ENCODE results near the gene MTHFD1L.

Gene MTHFD1L

DNA sequence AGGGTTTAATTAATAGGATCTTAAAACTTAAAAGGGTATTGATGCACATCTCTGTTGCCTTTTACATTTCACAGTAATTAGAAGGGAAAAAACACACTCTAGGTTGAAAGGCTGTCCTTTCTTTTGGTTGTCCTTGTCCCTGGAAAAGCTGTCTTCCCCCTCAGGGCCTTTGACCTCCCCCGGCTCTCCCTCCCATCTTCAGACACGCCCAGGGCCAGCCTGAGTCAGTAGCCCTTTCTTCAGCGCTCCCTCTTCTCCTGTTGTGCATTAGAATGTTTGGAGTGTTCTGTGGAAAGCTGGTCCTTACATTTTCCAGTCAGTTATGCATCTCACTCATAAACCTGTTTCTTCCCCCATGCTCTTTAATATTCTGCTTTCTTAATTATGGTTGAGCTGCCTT lies 157.0 kb downstream of the MTHFD1L start:
- H3K4me1 ChIP-seq (ENCODE audit: control insufficient read depth, low read length), result no peaks in the 10 kb centered on the region
- no peaks in the 10 kb centered on the region for H4K20me1 ChIP-seq (ENCODE audit: control insufficient read depth, insufficient read depth, low read depth, low read length)
- peaks cover 61% of the 10 kb centered on the region for H3K36me3 ChIP-seq (ENCODE audit: control insufficient read depth, low read length)
- no peaks in the 10 kb centered on the region for H3K9me3 ChIP-seq (ENCODE audit: control insufficient read depth, insufficient read depth, low read length)
- H3K4me3 ChIP-seq (ENCODE audit: low read length), result no peak overlapping the region
- H3K9me2 ChIP-seq (replicated peaks; ENCODE audit: control insufficient read depth, low read length), result no peaks in the 10 kb centered on the region
- H3K79me2 ChIP-seq (ENCODE audit: control insufficient read depth, low read length), result no peaks in the 10 kb centered on the region
- H3K27me3 ChIP-seq (ENCODE audit: control insufficient read depth, low read length), result no peaks in the 10 kb centered on the region
- no peaks in the 10 kb centered on the region for H3F3A ChIP-seq (ENCODE audit: control insufficient read depth, insufficient read depth)
- no peak overlapping the region for H3K27ac ChIP-seq (ENCODE audit: low read depth, low read length)
- no peak overlapping the region for H3K4me2 ChIP-seq (ENCODE audit: low read length)
- TF ChIP-seq EZH2phosphoT487 (IDR thresholded peaks at IDR 0.05; ENCODE audit: borderline replicate concordance, low read length), result no peak
- TF ChIP-seq, protein P1, sequence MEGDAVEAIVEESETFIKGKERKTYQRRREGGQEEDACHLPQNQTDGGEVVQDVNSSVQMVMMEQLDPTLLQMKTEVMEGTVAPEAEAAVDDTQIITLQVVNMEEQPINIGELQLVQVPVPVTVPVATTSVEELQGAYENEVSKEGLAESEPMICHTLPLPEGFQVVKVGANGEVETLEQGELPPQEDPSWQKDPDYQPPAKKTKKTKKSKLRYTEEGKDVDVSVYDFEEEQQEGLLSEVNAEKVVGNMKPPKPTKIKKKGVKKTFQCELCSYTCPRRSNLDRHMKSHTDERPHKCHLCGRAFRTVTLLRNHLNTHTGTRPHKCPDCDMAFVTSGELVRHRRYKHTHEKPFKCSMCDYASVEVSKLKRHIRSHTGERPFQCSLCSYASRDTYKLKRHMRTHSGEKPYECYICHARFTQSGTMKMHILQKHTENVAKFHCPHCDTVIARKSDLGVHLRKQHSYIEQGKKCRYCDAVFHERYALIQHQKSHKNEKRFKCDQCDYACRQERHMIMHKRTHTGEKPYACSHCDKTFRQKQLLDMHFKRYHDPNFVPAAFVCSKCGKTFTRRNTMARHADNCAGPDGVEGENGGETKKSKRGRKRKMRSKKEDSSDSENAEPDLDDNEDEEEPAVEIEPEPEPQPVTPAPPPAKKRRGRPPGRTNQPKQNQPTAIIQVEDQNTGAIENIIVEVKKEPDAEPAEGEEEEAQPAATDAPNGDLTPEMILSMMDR (IDR thresholded peaks at IDR 0.05; ENCODE audit: low read depth, low read length, poor library complexity, severe bottlenecking), result no peak

DNA sequence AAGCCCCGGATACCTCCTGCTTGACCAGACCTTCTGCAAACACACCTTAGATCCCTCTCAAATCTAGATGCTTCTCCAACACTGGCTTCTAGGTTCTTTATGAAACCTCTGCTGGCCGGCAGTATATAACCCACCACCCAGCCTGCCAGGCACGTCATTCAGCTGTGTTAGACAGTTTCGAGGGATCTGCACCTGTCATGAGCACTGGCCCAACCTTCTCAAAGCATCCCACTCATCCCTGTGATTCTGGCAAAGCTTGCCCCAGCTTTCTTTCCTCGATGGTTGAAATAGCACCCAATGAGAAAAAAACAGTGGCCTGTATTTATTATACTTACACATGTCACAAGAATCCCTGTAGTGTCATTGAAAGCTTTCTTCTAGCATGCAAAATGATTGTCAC lies 157.8 kb downstream of the MTHFD1L start:
- no peaks in the 10 kb centered on the region for H3K4me1 ChIP-seq (ENCODE audit: control insufficient read depth, low read length)
- H3F3A ChIP-seq (ENCODE audit: control insufficient read depth, insufficient read depth), result no peaks in the 10 kb centered on the region
- peaks cover 58% of the 10 kb centered on the region for H3K36me3 ChIP-seq (ENCODE audit: control insufficient read depth, low read length)

GRCh38 chr6:151024597-151024996 lies 159.1 kb downstream of the MTHFD1L start:
- TF ChIP-seq, protein P1 (IDR thresholded peaks at IDR 0.05; ENCODE audit: low read depth, low read length, poor library complexity, severe bottlenecking), result no peak
- TF ChIP-seq EZH2phosphoT487 (IDR thresholded peaks at IDR 0.05; ENCODE audit: borderline replicate concordance, low read length), result no peak
- no peaks in the 10 kb centered on the region for H3F3A ChIP-seq (ENCODE audit: control insufficient read depth, insufficient read depth)
- H3K36me3 ChIP-seq (ENCODE audit: control insufficient read depth, low read length), result peaks cover 50% of the 10 kb centered on the region
- no peak overlapping the region for H3K27ac ChIP-seq (ENCODE audit: low read depth, low read length)
- H3K79me2 ChIP-seq (ENCODE audit: control insufficient read depth, low read length), result no peaks in the 10 kb centered on the region
- no peaks in the 10 kb centered on the region for H3K9me2 ChIP-seq (replicated peaks; ENCODE audit: control insufficient read depth, low read length)
- H3K27me3 ChIP-seq (ENCODE audit: control insufficient read depth, low read length), result no peaks in the 10 kb centered on the region
- H3K4me3 ChIP-seq (ENCODE audit: low read length), result no peak overlapping the region
- no peak overlapping the region for H3K4me2 ChIP-seq (ENCODE audit: low read length)
- H3K9me3 ChIP-seq (ENCODE audit: control insufficient read depth, insufficient read depth, low read length), result no peaks in the 10 kb centered on the region
- no peaks in the 10 kb centered on the region for H4K20me1 ChIP-seq (ENCODE audit: control insufficient read depth, insufficient read depth, low read depth, low read length)
- no peaks in the 10 kb centered on the region for H3K4me1 ChIP-seq (ENCODE audit: control insufficient read depth, low read length)

More for the DNA sequence above, 157.8 kb downstream of the MTHFD1L start:
- no peak overlapping the region for H3K4me2 ChIP-seq (ENCODE audit: low read length)
- H3K79me2 ChIP-seq (ENCODE audit: control insufficient read depth, low read length), result no peaks in the 10 kb centered on the region
- no peaks in the 10 kb centered on the region for H3K9me3 ChIP-seq (ENCODE audit: control insufficient read depth, insufficient read depth, low read length)
- TF ChIP-seq, protein P1 (IDR thresholded peaks at IDR 0.05; ENCODE audit: low read depth, low read length, poor library complexity, severe bottlenecking), result no peak
- TF ChIP-seq EZH2phosphoT487 (IDR thresholded peaks at IDR 0.05; ENCODE audit: borderline replicate concordance, low read length), result no peak
- no peak overlapping the region for H3K4me3 ChIP-seq (ENCODE audit: low read length)
- no peaks in the 10 kb centered on the region for H3K27me3 ChIP-seq (ENCODE audit: control insufficient read depth, low read length)
- no peaks in the 10 kb centered on the region for H3K9me2 ChIP-seq (replicated peaks; ENCODE audit: control insufficient read depth, low read length)
- no peaks in the 10 kb centered on the region for H4K20me1 ChIP-seq (ENCODE audit: control insufficient read depth, insufficient read depth, low read depth, low read length)
- no peak overlapping the region for H3K27ac ChIP-seq (ENCODE audit: low read depth, low read length)

All from DOHH2 (cell line).